Subcutaneous adipose tissue (tissue), 4 donors: ENCODE measurements around the gene TPPP. TPM values are rescaled to one million over a fixed set of nuclear protein-coding genes. Genes with fewer than 3 reads are reported as not detected.

Source experiments
- total RNA-seq, 4 donors: library from RNA; depleted of rRNA; stranded (reverse); fragments of >200 nt; gene quantifications; one replicate each; pipeline ENCODE4 v1.1.0, GENCODE V29; 2016
- TF ChIP-seq, protein P1 (sequence below): fragments of 450-650 bp; IDR thresholded peaks from one replicate; pipeline ENCODE4 v1.5.1; 2016; ENCODE audit warnings: low read depth, mild to moderate bottlenecking, control low read depth, antibody characterized with exemption, moderate library complexity

TPPP gene
- total RNA-seq, 4 donors from 2014 or later: 1.1 to 8.1 (median 2.8) TPM

GRCh38 chr5:625516-625915 is 67.6 kb downstream of the TPPP start:
- TF ChIP-seq, protein P1, sequence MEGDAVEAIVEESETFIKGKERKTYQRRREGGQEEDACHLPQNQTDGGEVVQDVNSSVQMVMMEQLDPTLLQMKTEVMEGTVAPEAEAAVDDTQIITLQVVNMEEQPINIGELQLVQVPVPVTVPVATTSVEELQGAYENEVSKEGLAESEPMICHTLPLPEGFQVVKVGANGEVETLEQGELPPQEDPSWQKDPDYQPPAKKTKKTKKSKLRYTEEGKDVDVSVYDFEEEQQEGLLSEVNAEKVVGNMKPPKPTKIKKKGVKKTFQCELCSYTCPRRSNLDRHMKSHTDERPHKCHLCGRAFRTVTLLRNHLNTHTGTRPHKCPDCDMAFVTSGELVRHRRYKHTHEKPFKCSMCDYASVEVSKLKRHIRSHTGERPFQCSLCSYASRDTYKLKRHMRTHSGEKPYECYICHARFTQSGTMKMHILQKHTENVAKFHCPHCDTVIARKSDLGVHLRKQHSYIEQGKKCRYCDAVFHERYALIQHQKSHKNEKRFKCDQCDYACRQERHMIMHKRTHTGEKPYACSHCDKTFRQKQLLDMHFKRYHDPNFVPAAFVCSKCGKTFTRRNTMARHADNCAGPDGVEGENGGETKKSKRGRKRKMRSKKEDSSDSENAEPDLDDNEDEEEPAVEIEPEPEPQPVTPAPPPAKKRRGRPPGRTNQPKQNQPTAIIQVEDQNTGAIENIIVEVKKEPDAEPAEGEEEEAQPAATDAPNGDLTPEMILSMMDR: no peak

DNA sequence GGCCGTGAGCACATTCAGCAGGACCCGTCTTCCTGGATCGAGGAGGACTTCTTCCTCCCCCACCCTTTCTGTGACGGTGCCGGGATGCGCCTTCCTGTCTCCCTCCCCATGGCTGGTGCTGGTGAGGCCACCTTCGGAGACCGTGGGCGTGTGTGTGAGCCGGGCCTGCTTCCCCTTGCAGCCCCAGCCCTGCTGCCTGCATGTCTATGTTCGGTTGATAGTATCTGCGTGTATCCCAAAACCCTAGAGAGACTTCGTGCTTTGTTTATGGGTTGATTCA is 68.3 kb downstream of the TPPP start:
- TF ChIP-seq, protein P1: no peak

DNA sequence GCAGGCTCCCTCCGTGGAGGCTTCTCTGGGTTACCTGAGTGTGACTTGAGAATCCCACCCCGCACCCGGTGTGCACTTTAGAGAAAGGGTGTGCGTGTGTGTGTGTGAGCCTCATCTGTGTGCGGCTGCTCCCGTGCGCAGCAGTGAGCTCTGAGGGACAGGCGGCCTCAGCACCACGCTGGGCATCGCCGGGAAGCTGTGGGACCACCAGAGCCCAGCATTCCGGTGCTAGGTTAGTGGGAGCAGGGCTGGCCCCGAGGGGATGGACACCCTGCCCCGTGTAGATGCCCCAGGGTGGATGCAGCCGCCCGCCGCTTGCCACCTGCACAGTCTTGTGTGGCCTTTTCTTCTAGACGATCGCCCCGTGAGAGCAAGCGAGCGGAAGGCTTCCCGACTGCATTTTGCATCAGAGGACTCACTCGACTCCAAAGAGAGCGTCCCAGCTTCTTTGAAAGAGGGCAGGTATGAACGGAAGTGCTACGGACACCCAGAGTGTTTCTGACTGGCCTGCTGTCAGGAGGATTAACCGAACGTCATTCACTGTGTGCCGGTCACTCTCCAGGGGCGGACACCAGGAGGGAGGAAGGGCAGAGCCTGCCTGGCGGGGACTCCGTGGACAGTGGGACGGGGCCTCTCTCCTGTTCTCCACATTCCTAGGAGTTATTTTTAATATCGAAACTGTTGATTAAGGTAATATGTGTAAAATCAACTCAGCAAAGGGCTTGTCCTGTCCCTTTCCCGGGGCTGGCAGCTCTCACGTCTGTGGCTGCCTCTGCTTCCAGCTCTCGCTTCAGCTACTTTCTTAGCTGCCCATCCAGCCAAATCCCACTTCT is 68.8 kb downstream of the TPPP start:
- TF ChIP-seq, protein P1: no peak

DNA sequence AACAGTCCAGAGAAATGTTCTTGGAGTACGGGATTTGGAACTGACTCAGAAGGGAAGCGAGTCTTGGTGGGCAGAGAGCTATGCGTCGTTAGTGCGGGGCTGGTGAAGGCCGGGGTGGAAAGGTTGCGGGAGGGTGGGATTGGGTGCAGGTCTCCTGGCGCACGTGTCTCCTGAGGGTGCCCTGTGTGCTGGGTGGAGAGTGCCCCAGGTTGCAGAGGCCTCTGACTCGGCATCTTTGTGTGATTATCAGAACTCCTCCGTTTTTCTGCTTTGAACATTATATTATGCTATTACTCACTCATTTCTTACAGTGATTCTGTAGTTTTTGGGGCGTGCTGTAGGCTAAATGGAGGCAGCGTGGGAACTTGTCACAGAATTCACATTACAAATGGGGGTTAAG is 69.6 kb downstream of the TPPP start:
- TF ChIP-seq, protein P1: no peak

- TF ChIP-seq, protein P1: no peak
These were observed 70.1 kb downstream of the TPPP start for GRCh38 chr5:622946-623522.

DNA sequence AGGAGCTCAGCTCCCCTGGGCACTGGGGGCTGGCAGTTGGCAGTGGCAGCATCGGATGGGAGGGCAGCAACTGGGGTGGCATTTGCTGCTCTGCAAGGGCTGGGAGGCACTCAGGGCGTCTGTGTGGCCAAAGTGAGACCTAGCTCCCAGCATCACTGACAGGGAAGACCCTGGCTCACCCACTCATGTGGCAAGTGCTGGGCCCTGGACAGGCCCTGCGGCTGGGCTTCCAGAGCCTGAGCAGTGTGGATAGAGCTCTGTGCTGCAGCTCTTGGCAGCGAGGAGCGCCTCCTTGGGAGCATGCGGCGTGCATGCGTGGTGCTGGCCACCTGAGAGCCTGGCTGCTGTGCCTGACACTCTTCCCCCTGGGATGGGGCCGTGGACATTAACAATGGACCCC is 70.8 kb downstream of the TPPP start:
- TF ChIP-seq, protein P1: no peak

- TF ChIP-seq, protein P1: no peak
These were observed 71.8 kb downstream of the TPPP start for GRCh38 chr5:621341-621761.
